ENCODE data around the gene ACAT1. TPM values are rescaled to one million over a fixed set of nuclear protein-coding genes. Genes with fewer than 3 reads are reported as not detected.
A peak's percentile ranks its signal among the peaks of the same experiment; 100 is the strongest.

The ACAT1 gene
- 100 to 1,000 TPM in 1 of 7 donors, 10 to 100 TPM in 6; 33.8 to 106 (median 61.6) TPM for total RNA-seq
- polyA plus RNA-seq, result 10 to 100 TPM; 38.1 to 56.1 (median 53.8) TPM
- long read RNA-seq, donor 1, transcript ACAT1-201 (12 exons, 1,761 nt), result major isoform, 13 of 16 reads
- long read RNA-seq, donor 1, partial matches to known transcripts, result 0 of 16 reads
- long read RNA-seq, donor 1, other reads (novel, unspliced or antisense), result 0 of 16 reads
- long read RNA-seq, donor 2, transcript ACAT1-201 (12 exons, 1,761 nt), result major isoform, 14 of 15 reads
- long read RNA-seq, donor 2, partial matches to known transcripts, result 0 of 15 reads
- long read RNA-seq, donor 2, other reads (novel, unspliced or antisense), result 0 of 15 reads

GRCh38 chr11:108121274-108122155, at the start of gene ACAT1:
ACAT1 (plus strand) TSS chr11:108121567; CDS start chr11:108121607, 40 bp downstream.
- H3K9me3 ChIP-seq, result no peaks in the 10 kb centered on the region
- H3K27me3 ChIP-seq (replicated peaks in 1 of 7), result no peaks in the 10 kb centered on the region
- peak; percentile 44 to 84 (median 71) for TF ChIP-seq CTCF (IDR thresholded peaks at IDR 0.05 in 8 of 11, conservative IDR thresholded peaks at IDR 0.05 in 3 of 11)
- TF ChIP-seq POLR2AphosphoS5 (IDR thresholded peaks at IDR 0.05), result peak; percentile 95 to 98 (median 95)
- TF ChIP-seq POLR2A (IDR thresholded peaks at IDR 0.05), result peak in 2 of 3 donors; percentile 32 to 70
- peak; percentile 100 for DNase-seq
- H3K4me1 ChIP-seq, result peaks cover 27 to 47% (median 38%) of the 10 kb centered on the region in 6 donors
- H3K27ac ChIP-seq, result peak within 1 kb of the TSS; percentile 80 to 92 (median 88)
- H3K36me3 ChIP-seq, result no peaks in the 10 kb centered on the region
- H3K4me3 ChIP-seq, result peak within 1 kb of the TSS; percentile 72 to 91 (median 84)
- WGBS, 5 donors, result 1% methylated on average over 51 to 73 of the region's 73 CpGs
- intact Hi-C loops (cut with DNase I; ENCODE audit: low total_unique reads), result no loop called here

GRCh38 chr11:108084811-108085210, 36.6 kb upstream of the ACAT1 start:
- WGBS, 5 donors, result 79 to 98% (median 95%) methylated on average over 1 of the region's 1 CpG
- Histone ChIP-seq H3K4me3 (no peak overlapping the region), H3K27ac (no peak overlapping the region), H3K36me3 (peaks cover 0 to 91% (median 50%) of the 10 kb centered on the region in 6 donors), H3K27me3 (replicated peaks in 1 of 7) (no peaks in the 10 kb centered on the region), H3K9me3 (no peaks in the 10 kb centered on the region), H3K4me1 (no peaks in the 10 kb centered on the region)
- TF ChIP-seq POLR2AphosphoS5 (IDR thresholded peaks at IDR 0.05), result no peak
- no peak for TF ChIP-seq POLR2A (IDR thresholded peaks at IDR 0.05)
- no peak for TF ChIP-seq CTCF (IDR thresholded peaks at IDR 0.05 in 8 of 11, conservative IDR thresholded peaks at IDR 0.05 in 3 of 11)
- DNase-seq, result no peak
- intact Hi-C loops (cut with DNase I; ENCODE audit: low total_unique reads), result no loop called here

- no peak overlapping the region for H3K27ac ChIP-seq
- H3K4me3 ChIP-seq, result no peak overlapping the region
- no peaks in the 10 kb centered on the region for H3K27me3 ChIP-seq (replicated peaks in 1 of 7)
- WGBS, 5 donors, result 96 to 98% (median 97%) methylated on average over 2 of the region's 2 CpGs
- H3K4me1 ChIP-seq, result no peaks in the 10 kb centered on the region
- DNase-seq, result no peak
- H3K9me3 ChIP-seq, result no peaks in the 10 kb centered on the region
- H3K36me3 ChIP-seq, result peaks cover 0 to 91% (median 48%) of the 10 kb centered on the region in 6 donors
- no peak for TF ChIP-seq CTCF (IDR thresholded peaks at IDR 0.05 in 8 of 11, conservative IDR thresholded peaks at IDR 0.05 in 3 of 11)
- TF ChIP-seq POLR2AphosphoS5 (IDR thresholded peaks at IDR 0.05), result no peak
- TF ChIP-seq POLR2A (IDR thresholded peaks at IDR 0.05), result no peak
- intact Hi-C loops (cut with DNase I; ENCODE audit: low total_unique reads), result no loop called here
These were observed 35.7 kb upstream of the ACAT1 start for GRCh38 chr11:108085672-108086071.

GRCh38 chr11:108092134-108092533, 29.2 kb upstream of the ACAT1 start:
- WGBS, 5 donors, result 39 to 48% (median 44%) methylated on average over 2 of the region's 2 CpGs
- DNase-seq, result no peak
- no peaks in the 10 kb centered on the region for H3K4me1 ChIP-seq
- intact Hi-C loops (cut with DNase I; ENCODE audit: low total_unique reads), result no loop called here
- H3K36me3 ChIP-seq, result peaks cover 0 to 99% (median 53%) of the 10 kb centered on the region in 6 donors
- no peak overlapping the region for H3K4me3 ChIP-seq
- no peaks in the 10 kb centered on the region for H3K27me3 ChIP-seq (replicated peaks in 1 of 7)
- no peak overlapping the region for H3K27ac ChIP-seq
- H3K9me3 ChIP-seq, result no peaks in the 10 kb centered on the region
- TF ChIP-seq CTCF (IDR thresholded peaks at IDR 0.05 in 8 of 11, conservative IDR thresholded peaks at IDR 0.05 in 3 of 11), result no peak
- TF ChIP-seq POLR2AphosphoS5 (IDR thresholded peaks at IDR 0.05), result no peak
- no peak for TF ChIP-seq POLR2A (IDR thresholded peaks at IDR 0.05)
